Endodermal cell (in vitro differentiated cells): Measurements from ENCODE around the gene RPP25. TPM values are rescaled to one million over a fixed set of nuclear protein-coding genes. Genes with fewer than 3 reads are reported as not detected.
A peak's percentile ranks its signal among the peaks of the same experiment; 100 is the strongest.

Experiments used
- DNase-seq: peaks from one replicate; pipeline ENCODE4 v3.0.0-alpha.2; 2017
- H3K27ac ChIP-seq: 2 replicates; pipeline ENCODE4 v1.5.1; 2013; ENCODE audit warnings: mild to moderate bottlenecking, low read depth, low read length, moderate library complexity
- H3K27me3 ChIP-seq: 2 replicates; pipeline ENCODE4 v1.6.1; 2013; ENCODE audit warnings: mild to moderate bottlenecking, low read length, moderate library complexity; ENCODE audit not compliant: insufficient read depth, control insufficient read depth, poor library complexity, severe bottlenecking
- H3K36me3 ChIP-seq: 2 replicates; pipeline ENCODE4 v1.7.0; 2013; ENCODE audit warnings: mild to moderate bottlenecking, low read length, moderate library complexity; ENCODE audit not compliant: control insufficient read depth, insufficient read depth
- H3K4me1 ChIP-seq: one replicate; pipeline ENCODE4 v1.7.0; 2013; ENCODE audit warnings: low read length; ENCODE audit not compliant: control insufficient read depth, insufficient read depth
- H3K4me3 ChIP-seq: 2 replicates; pipeline ENCODE4 v1.5.1; 2013; ENCODE audit warnings: mild to moderate bottlenecking, low read length, moderate library complexity
- H3K9ac ChIP-seq: 2 replicates; pipeline ENCODE4 v1.6.1; 2013; ENCODE audit warnings: mild to moderate bottlenecking, low read length, moderate library complexity; ENCODE audit not compliant: poor library complexity, severe bottlenecking; ENCODE audit errors: extremely low read depth
- H3K9me3 ChIP-seq: 2 replicates; pipeline ENCODE4 v1.6.1; 2013; ENCODE audit warnings: mild to moderate bottlenecking, low read length, moderate library complexity; ENCODE audit not compliant: control insufficient read depth
- H3K27ac Mint-ChIP-seq: 2 replicates; pipeline ENCODE4 v1.8.0; 2020; ENCODE audit warnings: mixed read lengths
- H3K27me3 Mint-ChIP-seq: 2 replicates; pipeline ENCODE4 v1.8.0; 2021; ENCODE audit warnings: mild to moderate bottlenecking, mixed read lengths; ENCODE audit not compliant: insufficient read depth
- H3K36me3 Mint-ChIP-seq: 2 replicates; pipeline ENCODE4 v1.8.0; 2020; ENCODE audit warnings: low read depth, mixed read lengths
- H3K4me1 Mint-ChIP-seq: 2 replicates; pipeline ENCODE4 v1.8.0; 2020; ENCODE audit warnings: mixed read lengths
- H3K4me3 Mint-ChIP-seq: 2 replicates; pipeline ENCODE4 v1.8.0; 2020; ENCODE audit warnings: mild to moderate bottlenecking, moderate library complexity, mixed read lengths
- H3K9me3 Mint-ChIP-seq: 2 replicates; pipeline ENCODE4 v1.8.0; 2020; ENCODE audit warnings: mild to moderate bottlenecking, mixed read lengths
- WGBS, 2 experiments: methylation state at CpG; one replicate each; pipeline versions ENCODE4 v1.1.5 to v1.1.7; 2013; ENCODE audit warnings: missing lambda C conversion rate in 2 of 2, mixed read lengths in 1 of 2; ENCODE audit not compliant: insufficient coverage in 1 of 2, insufficient read length in 1 of 2; 5-methylcytosine and 5-hydroxymethylcytosine counted together
- total RNA-seq, 2 donors: library from RNA; stranded (reverse); fragmentation: NEBNext Ultra II Directional in 1 of 2; extraction: Animal tissue kit (Norgen Biotek cat#: 25700) in 1 of 2; gene quantifications; 2 replicates in 1 of 2; 3 replicates in 1 of 2; pipeline ENCODE4 v1.2.1, GENCODE V29; 2021
- TF ChIP-seq, protein P1 (sequence below): fragments of 200-600 bp; sonication (generic); conservative IDR thresholded peaks from 2 replicates; pipeline ENCODE4 v1.5.0; 2021; ENCODE audit warnings: antibody characterized with exemption, mild to moderate bottlenecking

The RPP25 gene
- total RNA-seq, 2 donors from 2014 or later = 4.6 to 9.9 TPM

- H3K4me1 ChIP-seq = no peaks in the 10 kb centered on the region
- H3K4me3 Mint-ChIP-seq = no peak overlapping the region
- no peaks in the 10 kb centered on the region for H3K27me3 ChIP-seq
- H3K27ac Mint-ChIP-seq = no peak overlapping the region
- peaks cover 45% of the 10 kb centered on the region for H3K36me3 ChIP-seq
- WGBS, 2 experiments = 71 to 83% methylated on average over 1 to 2 of the region's 2 CpGs
- TF ChIP-seq, protein P1, sequence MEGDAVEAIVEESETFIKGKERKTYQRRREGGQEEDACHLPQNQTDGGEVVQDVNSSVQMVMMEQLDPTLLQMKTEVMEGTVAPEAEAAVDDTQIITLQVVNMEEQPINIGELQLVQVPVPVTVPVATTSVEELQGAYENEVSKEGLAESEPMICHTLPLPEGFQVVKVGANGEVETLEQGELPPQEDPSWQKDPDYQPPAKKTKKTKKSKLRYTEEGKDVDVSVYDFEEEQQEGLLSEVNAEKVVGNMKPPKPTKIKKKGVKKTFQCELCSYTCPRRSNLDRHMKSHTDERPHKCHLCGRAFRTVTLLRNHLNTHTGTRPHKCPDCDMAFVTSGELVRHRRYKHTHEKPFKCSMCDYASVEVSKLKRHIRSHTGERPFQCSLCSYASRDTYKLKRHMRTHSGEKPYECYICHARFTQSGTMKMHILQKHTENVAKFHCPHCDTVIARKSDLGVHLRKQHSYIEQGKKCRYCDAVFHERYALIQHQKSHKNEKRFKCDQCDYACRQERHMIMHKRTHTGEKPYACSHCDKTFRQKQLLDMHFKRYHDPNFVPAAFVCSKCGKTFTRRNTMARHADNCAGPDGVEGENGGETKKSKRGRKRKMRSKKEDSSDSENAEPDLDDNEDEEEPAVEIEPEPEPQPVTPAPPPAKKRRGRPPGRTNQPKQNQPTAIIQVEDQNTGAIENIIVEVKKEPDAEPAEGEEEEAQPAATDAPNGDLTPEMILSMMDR = no peak
- no peaks in the 10 kb centered on the region for H3K27me3 Mint-ChIP-seq
- no peaks in the 10 kb centered on the region for H3K4me1 Mint-ChIP-seq
- DNase-seq = no peak
- peaks cover 28% of the 10 kb centered on the region for H3K36me3 Mint-ChIP-seq
- H3K9me3 Mint-ChIP-seq = no peaks in the 10 kb centered on the region
- H3K4me3 ChIP-seq = peak overlapping the region; percentile 2
- H3K9me3 ChIP-seq = no peaks in the 10 kb centered on the region
- no peak overlapping the region for H3K9ac ChIP-seq
- H3K27ac ChIP-seq = no peak overlapping the region
Observed at GRCh38 chr15:74933573-74933972, 23.0 kb downstream of the RPP25 start.

DNA sequence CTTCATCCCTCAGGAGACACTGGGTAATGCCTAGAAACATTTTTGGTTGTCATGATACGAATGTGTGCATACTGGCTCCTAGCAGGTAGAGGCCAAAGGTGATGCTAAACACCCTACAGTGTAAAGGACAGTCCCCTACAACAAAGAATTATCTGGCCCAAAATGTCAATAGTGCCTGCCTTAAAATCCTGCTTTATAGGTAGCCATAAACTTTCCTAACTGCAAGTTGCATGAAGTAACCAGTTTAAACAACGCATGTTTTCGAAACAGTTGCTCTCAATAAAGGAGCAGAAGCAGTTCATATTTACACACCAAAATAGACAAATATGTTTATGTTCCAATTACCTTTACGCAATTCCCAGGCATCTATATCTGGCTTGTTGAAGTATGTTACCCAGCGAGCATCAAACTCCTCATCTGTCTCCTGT lies 27.8 kb downstream of the RPP25 start:
- WGBS, 2 experiments = 98 to 99% methylated on average over 4 to 5 of the region's 5 CpGs

DNA sequence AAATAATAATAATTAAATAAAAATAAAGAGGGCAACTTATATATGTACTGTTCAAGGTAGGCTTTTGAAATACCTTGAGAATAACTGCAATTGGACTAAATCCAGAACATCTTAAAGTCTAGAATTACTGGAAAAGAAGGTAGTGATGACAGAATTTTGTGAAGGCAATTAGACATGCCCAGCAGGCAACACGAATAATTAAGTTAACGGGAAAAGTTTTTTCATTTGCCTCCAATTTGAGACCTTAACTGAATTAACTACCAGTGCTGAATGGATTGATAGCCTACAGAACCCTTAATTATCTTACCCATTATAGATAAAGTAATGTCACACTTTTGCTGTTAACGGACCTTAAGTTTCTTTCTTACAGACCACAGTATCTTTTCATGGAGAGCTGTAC lies 32.0 kb downstream of the RPP25 start:
- Mint-ChIP-seq H3K9me3 (no peaks in the 10 kb centered on the region), H3K27ac (no peak overlapping the region), H3K27me3 (no peaks in the 10 kb centered on the region), H3K36me3 (peaks cover 69% of the 10 kb centered on the region), H3K4me3 (no peak overlapping the region), H3K4me1 (no peaks in the 10 kb centered on the region)
- 92 to 100% methylated on average over 1 to 3 of the region's 3 CpGs for WGBS, 2 experiments
- Histone ChIP-seq H3K9ac (no peak overlapping the region), H3K36me3 (peaks cover 85% of the 10 kb centered on the region), H3K9me3 (no peaks in the 10 kb centered on the region), H3K4me1 (no peaks in the 10 kb centered on the region), H3K4me3 (no peak overlapping the region), H3K27ac (no peak overlapping the region), H3K27me3 (no peaks in the 10 kb centered on the region)
- no peak for DNase-seq
- TF ChIP-seq, protein P1 = no peak

More for the DNA sequence above, 27.8 kb downstream of the RPP25 start:
- DNase-seq = no peak
- H3K4me3 Mint-ChIP-seq = no peak overlapping the region
- Histone ChIP-seq H3K4me1 (no peaks in the 10 kb centered on the region), H3K27me3 (no peaks in the 10 kb centered on the region), H3K36me3 (peaks cover 71% of the 10 kb centered on the region), H3K4me3 (no peak overlapping the region), H3K27ac (no peak overlapping the region), H3K9me3 (no peaks in the 10 kb centered on the region), H3K9ac (no peak overlapping the region)
- H3K27me3 Mint-ChIP-seq = no peaks in the 10 kb centered on the region
- TF ChIP-seq, protein P1 = no peak
- no peaks in the 10 kb centered on the region for H3K9me3 Mint-ChIP-seq
- H3K4me1 Mint-ChIP-seq = no peaks in the 10 kb centered on the region
- H3K27ac Mint-ChIP-seq = no peak overlapping the region
- peaks cover 54% of the 10 kb centered on the region for H3K36me3 Mint-ChIP-seq
